A549 (cell line): ENCODE data around the gene UVRAG.

ENCODE experiments used
- EHMT2 ChIP-seq: fragments of 200-600 bp; sonication (generic); IDR thresholded peaks from 2 replicates; pipeline ENCODE4 v1.6.1; 2016; ENCODE audit warnings: antibody characterized with exemption, low read depth, mild to moderate bottlenecking, moderate library complexity
- EP300 ChIP-seq, 2 experiments: fragments of >200 bp; sonication (Bioruptor Twin); formaldehyde crosslinking; IDR thresholded peaks; 2 replicates in 1 of 2; 3 replicates in 1 of 2; pipeline ENCODE4 v1.6.1; 2016 to 2017
- SMC3 ChIP-seq: fragments of >200 bp; sonication (Bioruptor Twin); formaldehyde crosslinking; IDR thresholded peaks from 3 replicates; pipeline ENCODE4 v1.6.1; 2018; ENCODE audit warnings: inconsistent platforms
- TF ChIP-seq, protein P1 (sequence below): fragments of >200 bp; sonication (Bioruptor Twin); formaldehyde crosslinking; IDR thresholded peaks from 3 replicates; pipeline ENCODE4 v1.5.1; 2016

DNA sequence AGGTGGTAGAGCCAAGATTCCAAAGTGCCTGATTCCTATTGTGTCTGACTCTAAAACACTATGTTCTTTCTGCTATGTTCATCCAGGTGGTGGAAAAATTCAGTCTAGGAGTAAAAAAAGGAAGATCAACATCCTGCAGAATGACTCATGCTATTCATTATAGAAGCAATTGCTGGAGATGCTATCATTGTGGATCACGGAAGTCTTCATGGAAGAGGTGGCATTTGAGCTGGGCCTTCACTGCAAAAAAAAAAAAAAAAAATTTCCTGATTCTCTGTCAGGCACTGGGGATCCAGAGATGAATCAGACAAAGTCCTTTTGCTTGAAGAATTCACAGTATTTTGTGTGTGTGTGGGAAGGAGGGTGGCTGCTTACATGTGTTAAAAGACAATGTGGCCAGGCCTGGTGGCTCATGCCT, 1.4 kb upstream of the UVRAG start:
- TF ChIP-seq EHMT2 (no peak), SMC3 (no peak), EP300 (IDR thresholded peaks at IDR 0.05) (no peak)
- TF ChIP-seq, protein P1, sequence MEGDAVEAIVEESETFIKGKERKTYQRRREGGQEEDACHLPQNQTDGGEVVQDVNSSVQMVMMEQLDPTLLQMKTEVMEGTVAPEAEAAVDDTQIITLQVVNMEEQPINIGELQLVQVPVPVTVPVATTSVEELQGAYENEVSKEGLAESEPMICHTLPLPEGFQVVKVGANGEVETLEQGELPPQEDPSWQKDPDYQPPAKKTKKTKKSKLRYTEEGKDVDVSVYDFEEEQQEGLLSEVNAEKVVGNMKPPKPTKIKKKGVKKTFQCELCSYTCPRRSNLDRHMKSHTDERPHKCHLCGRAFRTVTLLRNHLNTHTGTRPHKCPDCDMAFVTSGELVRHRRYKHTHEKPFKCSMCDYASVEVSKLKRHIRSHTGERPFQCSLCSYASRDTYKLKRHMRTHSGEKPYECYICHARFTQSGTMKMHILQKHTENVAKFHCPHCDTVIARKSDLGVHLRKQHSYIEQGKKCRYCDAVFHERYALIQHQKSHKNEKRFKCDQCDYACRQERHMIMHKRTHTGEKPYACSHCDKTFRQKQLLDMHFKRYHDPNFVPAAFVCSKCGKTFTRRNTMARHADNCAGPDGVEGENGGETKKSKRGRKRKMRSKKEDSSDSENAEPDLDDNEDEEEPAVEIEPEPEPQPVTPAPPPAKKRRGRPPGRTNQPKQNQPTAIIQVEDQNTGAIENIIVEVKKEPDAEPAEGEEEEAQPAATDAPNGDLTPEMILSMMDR: no peak
